OCI-LY1 (cell line): Measurements from ENCODE around the gene ANK3.

ENCODE experiments used
- H2AFZ ChIP-seq: fragments of 200-600 bp; sonication (generic), shearing (Covaris generic); 2 replicates; pipeline ENCODE4 v1.6.0; 2014; ENCODE audit warnings: antibody characterized with exemption, mild to moderate bottlenecking, low read length
- H3F3A ChIP-seq: fragments of 200-600 bp; sonication (generic), shearing (Covaris generic); 2 replicates; pipeline ENCODE4 v1.6.0; 2014; ENCODE audit warnings: mild to moderate bottlenecking, antibody characterized with exemption, low read length, moderate library complexity; ENCODE audit not compliant: insufficient read depth
- H3K27ac ChIP-seq: fragments of 200-600 bp; sonication (generic); 2 replicates; pipeline ENCODE4 v1.5.1; 2014; ENCODE audit warnings: low read length, mixed run types, mild to moderate bottlenecking, low read depth; ENCODE audit not compliant: poor library complexity, severe bottlenecking
- H3K27me3 ChIP-seq: fragments of 200-600 bp; sonication (generic); 2 replicates; pipeline ENCODE4 v1.6.0; 2014; ENCODE audit warnings: antibody characterized with exemption, mild to moderate bottlenecking, low read length, moderate library complexity; ENCODE audit not compliant: insufficient read depth
- H3K36me3 ChIP-seq: fragments of 200-600 bp; sonication (generic); 2 replicates; pipeline ENCODE4 v1.6.1; 2014; ENCODE audit warnings: mild to moderate bottlenecking, antibody characterized with exemption, low read length, moderate library complexity, mixed read lengths; ENCODE audit not compliant: insufficient read depth
- H3K4me1 ChIP-seq: fragments of 200-600 bp; sonication (generic); 2 replicates; pipeline ENCODE4 v1.5.1; 2014; ENCODE audit warnings: mild to moderate bottlenecking, low read length, moderate library complexity; ENCODE audit not compliant: insufficient read depth, severe bottlenecking
- H3K4me2 ChIP-seq: fragments of 200-600 bp; sonication (generic), shearing (Covaris generic); 2 replicates; pipeline ENCODE4 v1.6.1; 2014; ENCODE audit warnings: low read length
- H3K4me3 ChIP-seq: fragments of 200-600 bp; sonication (generic); 2 replicates; pipeline ENCODE4 v1.5.1; 2014; ENCODE audit warnings: low read length, low read depth, mild to moderate bottlenecking, mixed read lengths; ENCODE audit not compliant: poor library complexity, severe bottlenecking
- H3K79me2 ChIP-seq: fragments of 200-600 bp; shearing (Covaris generic); 2 replicates; pipeline ENCODE4 v1.6.1; 2016; ENCODE audit warnings: mixed run types, low read length, mixed read lengths; ENCODE audit not compliant: insufficient read depth
- H3K9ac ChIP-seq: fragments of 200-600 bp; sonication (generic), shearing (Covaris generic); 2 replicates; pipeline ENCODE4 v1.6.1; 2014; ENCODE audit warnings: mild to moderate bottlenecking, low read length, mixed read lengths
- H3K9me2 ChIP-seq: fragments of 200-600 bp; sonication (generic), shearing (Covaris generic); 2 replicates; pipeline ENCODE4 v1.6.1; 2014; ENCODE audit warnings: low read depth, mild to moderate bottlenecking, low read length, mixed read lengths
- H3K9me3 ChIP-seq: fragments of 200-600 bp; shearing (Covaris generic); 2 replicates; pipeline ENCODE4 v1.6.1; 2014; ENCODE audit warnings: low read length, mixed read lengths
- H4K20me1 ChIP-seq: fragments of 200-600 bp; sonication (generic), shearing (Covaris generic); 2 replicates; pipeline ENCODE4 v1.6.0; 2016; ENCODE audit warnings: mild to moderate bottlenecking, low read length; ENCODE audit not compliant: insufficient read depth
- EZH2 ChIP-seq: fragments of 200-600 bp; sonication (generic), shearing (Covaris generic); IDR thresholded peaks from 2 replicates; pipeline ENCODE4 v1.8.0; 2017; ENCODE audit warnings: borderline replicate concordance, mixed run types, mild to moderate bottlenecking, antibody characterized with exemption, low read length, moderate library complexity, mixed read lengths
- TF ChIP-seq, protein P1 (sequence below): fragments of 200-600 bp; sonication (generic), shearing (Covaris generic); IDR thresholded peaks from 2 replicates; pipeline ENCODE4 v1.5.1; 2017; ENCODE audit warnings: mild to moderate bottlenecking, antibody characterized with exemption, low read length, moderate library complexity, mixed read lengths

Gene ANK3

GRCh38 chr10:60205741-60206140 lies 183.9 kb downstream of the ANK3 start:
- no peak overlapping the region for H3K27ac ChIP-seq
- H3K36me3 ChIP-seq = peaks cover 21% of the 10 kb centered on the region; the same call in 1 of the 2 replicates
- H3K27me3 ChIP-seq = no peaks in the 10 kb centered on the region
- no peak for TF ChIP-seq EZH2
- TF ChIP-seq, protein P1, sequence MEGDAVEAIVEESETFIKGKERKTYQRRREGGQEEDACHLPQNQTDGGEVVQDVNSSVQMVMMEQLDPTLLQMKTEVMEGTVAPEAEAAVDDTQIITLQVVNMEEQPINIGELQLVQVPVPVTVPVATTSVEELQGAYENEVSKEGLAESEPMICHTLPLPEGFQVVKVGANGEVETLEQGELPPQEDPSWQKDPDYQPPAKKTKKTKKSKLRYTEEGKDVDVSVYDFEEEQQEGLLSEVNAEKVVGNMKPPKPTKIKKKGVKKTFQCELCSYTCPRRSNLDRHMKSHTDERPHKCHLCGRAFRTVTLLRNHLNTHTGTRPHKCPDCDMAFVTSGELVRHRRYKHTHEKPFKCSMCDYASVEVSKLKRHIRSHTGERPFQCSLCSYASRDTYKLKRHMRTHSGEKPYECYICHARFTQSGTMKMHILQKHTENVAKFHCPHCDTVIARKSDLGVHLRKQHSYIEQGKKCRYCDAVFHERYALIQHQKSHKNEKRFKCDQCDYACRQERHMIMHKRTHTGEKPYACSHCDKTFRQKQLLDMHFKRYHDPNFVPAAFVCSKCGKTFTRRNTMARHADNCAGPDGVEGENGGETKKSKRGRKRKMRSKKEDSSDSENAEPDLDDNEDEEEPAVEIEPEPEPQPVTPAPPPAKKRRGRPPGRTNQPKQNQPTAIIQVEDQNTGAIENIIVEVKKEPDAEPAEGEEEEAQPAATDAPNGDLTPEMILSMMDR = no peak
- no peaks in the 10 kb centered on the region for H3K9me2 ChIP-seq
- no peaks in the 10 kb centered on the region for H3K79me2 ChIP-seq
- H2AFZ ChIP-seq = no peak overlapping the region
- H3K9ac ChIP-seq = no peak overlapping the region
- no peak overlapping the region for H3K4me2 ChIP-seq
- H3K4me1 ChIP-seq = peaks cover 35% of the 10 kb centered on the region
- H4K20me1 ChIP-seq = no peaks in the 10 kb centered on the region
- H3K4me3 ChIP-seq = no peak overlapping the region
- H3K9me3 ChIP-seq = no peaks in the 10 kb centered on the region
- no peaks in the 10 kb centered on the region for H3F3A ChIP-seq

GRCh38 chr10:60203993-60204618 lies 185.6 kb downstream of the ANK3 start:
- Histone ChIP-seq H4K20me1 (no peaks in the 10 kb centered on the region), H3K4me1 (peaks cover 23% of the 10 kb centered on the region), H3K9me3 (no peaks in the 10 kb centered on the region), H2AFZ (no peak overlapping the region), H3K27me3 (no peaks in the 10 kb centered on the region), H3K36me3 (peaks cover 28% of the 10 kb centered on the region; the same call in 1 of the 2 replicates), H3K9ac (no peak overlapping the region), H3K4me3 (no peak overlapping the region), H3F3A (no peaks in the 10 kb centered on the region), H3K27ac (no peak overlapping the region), H3K9me2 (no peaks in the 10 kb centered on the region), H3K79me2 (no peaks in the 10 kb centered on the region), H3K4me2 (no peak overlapping the region)
- TF ChIP-seq, protein P1 = peak; percentile 66
- TF ChIP-seq EZH2 = no peak

- Histone ChIP-seq H3K79me2 (no peaks in the 10 kb centered on the region), H3K9ac (no peak overlapping the region), H3K4me3 (no peak overlapping the region), H2AFZ (no peak overlapping the region), H3K27me3 (no peaks in the 10 kb centered on the region), H4K20me1 (no peaks in the 10 kb centered on the region), H3K4me1 (peaks cover 25% of the 10 kb centered on the region), H3K9me3 (no peaks in the 10 kb centered on the region), H3K9me2 (no peaks in the 10 kb centered on the region), H3K4me2 (no peak overlapping the region), H3K27ac (no peak overlapping the region), H3K36me3 (peaks cover 56% of the 10 kb centered on the region; the same call in 1 of the 2 replicates), H3F3A (no peaks in the 10 kb centered on the region)
- TF ChIP-seq, protein P1 = no peak
- TF ChIP-seq EZH2 = no peak
Measured at GRCh38 chr10:60200682-60201053, 189.0 kb downstream of the ANK3 start.
